IPS DF 4.7 (cell line): Measurements from ENCODE around the gene PORCN.
A peak's percentile ranks its signal among the peaks of the same experiment; 100 is the strongest.
"Not testable (repeated sequence)": the region's sequence is repeated elsewhere in the genome, so short reads cannot be mapped to it uniquely, and the experiment has no call there.

Experiments
- DNase-seq: peaks from one replicate; pipeline ENCODE4 v3.0.0-alpha.2; 2013; ENCODE audit warnings: low spot score; ENCODE audit errors: extremely low read depth

PORCN gene

GRCh38 chrX:48512371-48512935 is 3.7 kb downstream of the PORCN start:
- no peak for DNase-seq

GRCh38 chrX:48513670-48514069 is 4.9 kb downstream of the PORCN start:
- DNase-seq = no peak

GRCh38 chrX:48514126-48514806 is 5.5 kb downstream of the PORCN start:
- no peak for DNase-seq

- no peak for DNase-seq
These were observed 6.2 kb downstream of the PORCN start for GRCh38 chrX:48514868-48515460.

- no peak for DNase-seq
These were observed 7.0 kb downstream of the PORCN start for GRCh38 chrX:48515842-48516241.

- DNase-seq = no peak
These were observed 7.5 kb downstream of the PORCN start for GRCh38 chrX:48516285-48516684.

- DNase-seq = no peak
These were observed 8.2 kb downstream of the PORCN start for GRCh38 chrX:48516987-48517386.

- DNase-seq = not testable (repeated sequence)
These were observed 10.7 kb downstream of the PORCN start for GRCh38 chrX:48519481-48519880.

- DNase-seq = no peak
These were observed 11.7 kb downstream of the PORCN start for GRCh38 chrX:48520455-48520854.

- no peak for DNase-seq
These were observed 12.2 kb downstream of the PORCN start for GRCh38 chrX:48520976-48521352.

GRCh38 chrX:48521353-48522243 is 12.8 kb downstream of the PORCN start, which contains the start of gene EBP:
Gene EBP (plus strand): TSS chrX:48521808. CDS start chrX:48523772, 1,964 bp downstream.
- peak; percentile 66 for DNase-seq

GRCh38 chrX:48522291-48522690 is 13.5 kb downstream of the PORCN start:
- no peak for DNase-seq

GRCh38 chrX:48523682-48524081 is 14.9 kb downstream of the PORCN start:
- DNase-seq = no peak

- DNase-seq = not testable (repeated sequence)
These were observed 17.1 kb downstream of the PORCN start for GRCh38 chrX:48525853-48526252.

GRCh38 chrX:48530736-48531135 is 21.9 kb downstream of the PORCN start:
- no peak for DNase-seq

GRCh38 chrX:48531358-48531959 is 22.7 kb downstream of the PORCN start:
- DNase-seq = no peak

GRCh38 chrX:48532161-48532560 is 23.4 kb downstream of the PORCN start:
- no peak for DNase-seq

- no peak for DNase-seq
These were observed 24.4 kb downstream of the PORCN start for GRCh38 chrX:48533165-48533564.

- no peak for DNase-seq
These were observed 30.0 kb downstream of the PORCN start for GRCh38 chrX:48538641-48539344.

- DNase-seq = peak; percentile 64
These were observed 30.7 kb downstream of the PORCN start, which contains the start of gene TBC1D25 for GRCh38 chrX:48539345-48540027. Gene TBC1D25 (plus strand): TSS chrX:48539714. CDS start chrX:48539798, 84 bp downstream.
